Upper lobe of left lung (tissue), 6 donors: ENCODE data around the gene VWA5B1. TPM values are rescaled to one million over a fixed set of nuclear protein-coding genes. Genes with fewer than 3 reads are reported as not detected.

Experiments used
- ATAC-seq, 2 donors: fragments of 200-7000 bp; cut with Tn5 transposase; one replicate each; pipeline ENCODE4 v1.9.1; 2022; ENCODE audit warnings: mild to moderate bottlenecking in 2 of 2, moderate library complexity in 2 of 2; ENCODE audit not compliant: low FRiP score in 2 of 2
- DNase-seq, 2 donors: peaks; one replicate each; pipeline ENCODE4 v3.0.0-alpha.2; 2019 to 2020
- H3K27ac ChIP-seq, 4 donors: fragments of 200-600 bp; sonication (generic); one replicate each; pipeline ENCODE4 v1.5.1; 2016 to 2019
- H3K27me3 ChIP-seq, 4 donors: fragments of 200-600 bp; sonication (generic); one replicate each; pipeline ENCODE4 v1.5.1; 2017 to 2019
- H3K36me3 ChIP-seq, 4 donors: fragments of 200-600 bp; sonication (generic); one replicate each; pipeline ENCODE4 v1.5.1; 2016 to 2019
- H3K4me1 ChIP-seq, 4 donors: fragments of 200-600 bp; sonication (generic); one replicate each; pipeline ENCODE4 v1.5.1; 2018 to 2019
- H3K4me3 ChIP-seq, 4 donors: fragments of 200-600 bp; sonication (generic); one replicate each; pipeline ENCODE4 v1.5.1; 2017 to 2019; ENCODE audit warnings: mild to moderate bottlenecking in 2 of 4, moderate library complexity in 1 of 4
- H3K9me3 ChIP-seq, 4 donors: fragments of 200-600 bp; sonication (generic); one replicate each; pipeline ENCODE4 v1.5.1; 2018 to 2019
- EP300 ChIP-seq, 4 donors: sonication (generic); formaldehyde crosslinking; IDR thresholded peaks; one replicate each; pipeline ENCODE4 v1.5.1; 2017; ENCODE audit warnings: antibody characterized with exemption in 4 of 4, control low read depth in 2 of 4
- POLR2A ChIP-seq, 4 donors: fragments of 450-650 bp; IDR thresholded peaks; one replicate each; pipeline ENCODE4 v1.5.1; 2016 to 2017; ENCODE audit warnings: antibody characterized with exemption in 4 of 4, mild to moderate bottlenecking in 2 of 4
- POLR2AphosphoS5 ChIP-seq, 2 donors: sonication (generic); formaldehyde crosslinking; IDR thresholded peaks; one replicate each; pipeline ENCODE4 v1.5.1; 2017; ENCODE audit warnings: antibody characterized with exemption in 2 of 2
- WGBS, 2 donors: methylation state at CpG; one replicate each; pipeline ENCODE4 v1.1.5; 2017 to 2018; 5-methylcytosine and 5-hydroxymethylcytosine counted together
- total RNA-seq, 6 donors: library from RNA; depleted of rRNA in 4 of 6; stranded (reverse); fragments of >200 nt in 4 of 6; gene quantifications; one replicate each; pipeline versions ENCODE4 v1.1.0 to v1.2.1, GENCODE V29; 2016 to 2021
- TF ChIP-seq, protein P1 (sequence below), 6 experiments: fragments of 450-650 bp in 4 of 6; fragments of 200-600 bp in 2 of 6; sonication (generic) in 2 of 6; IDR thresholded peaks; one replicate each; pipeline ENCODE4 v1.5.1; 2016 to 2019; ENCODE audit warnings: antibody characterized with exemption in 6 of 6
- donor health status: DM: no; HTN: no; CAD: no; lungs with moderate emphysema.
- donor health status: DM: no; HTN: yes; CAD: no; lungs with severe emphysema.

The VWA5B1 gene
- total RNA-seq, 6 donors from 2014 or later: 0.14 to 0.77 (median 0.46) TPM; not detected in 3

DNA sequence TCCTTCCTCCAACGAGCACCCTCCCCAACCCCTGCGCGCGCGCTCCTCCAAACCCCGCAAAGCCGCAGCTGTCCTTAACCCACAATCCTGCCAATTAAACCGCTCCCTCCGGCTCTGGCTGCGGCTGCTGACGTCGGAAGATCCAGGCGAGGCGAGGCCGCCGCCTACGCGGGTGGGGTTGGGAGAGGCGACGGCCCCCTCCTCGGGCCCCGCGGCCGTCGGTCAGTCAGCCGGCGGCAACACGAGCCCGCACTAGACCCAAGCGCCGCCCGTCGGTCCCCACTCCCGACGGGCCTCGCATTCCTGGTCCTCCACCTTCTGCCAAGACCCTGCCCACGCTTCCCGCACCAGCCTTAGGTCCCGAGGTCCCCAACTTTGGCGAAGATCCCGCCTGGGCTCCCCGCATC, 75.4 kb downstream of the VWA5B1 start:
- Histone ChIP-seq H3K4me1 (peaks cover 0 to 11% (median 2%) of the 10 kb centered on the region in 4 donors), H3K36me3 (no peaks in the 10 kb centered on the region), H3K9me3 (no peaks in the 10 kb centered on the region), H3K4me3 (peak overlapping the region in 2 of 4 donors; percentile 17 to 28), H3K27ac (peak overlapping the region in 3 of 4 donors; percentile 21 to 57 (median 37)), H3K27me3 (peaks cover 0 to 20% (median 6%) of the 10 kb centered on the region in 4 donors)
- no peak for TF ChIP-seq POLR2AphosphoS5 (IDR thresholded peaks at IDR 0.05)
- ATAC-seq (peak in 1 of 2 donors; percentile 78), DNase-seq (peak in 1 of 2 donors; percentile 84)
- WGBS, 2 donors: 2 to 3% methylated on average over 16 to 42 of the region's 42 CpGs

DNA sequence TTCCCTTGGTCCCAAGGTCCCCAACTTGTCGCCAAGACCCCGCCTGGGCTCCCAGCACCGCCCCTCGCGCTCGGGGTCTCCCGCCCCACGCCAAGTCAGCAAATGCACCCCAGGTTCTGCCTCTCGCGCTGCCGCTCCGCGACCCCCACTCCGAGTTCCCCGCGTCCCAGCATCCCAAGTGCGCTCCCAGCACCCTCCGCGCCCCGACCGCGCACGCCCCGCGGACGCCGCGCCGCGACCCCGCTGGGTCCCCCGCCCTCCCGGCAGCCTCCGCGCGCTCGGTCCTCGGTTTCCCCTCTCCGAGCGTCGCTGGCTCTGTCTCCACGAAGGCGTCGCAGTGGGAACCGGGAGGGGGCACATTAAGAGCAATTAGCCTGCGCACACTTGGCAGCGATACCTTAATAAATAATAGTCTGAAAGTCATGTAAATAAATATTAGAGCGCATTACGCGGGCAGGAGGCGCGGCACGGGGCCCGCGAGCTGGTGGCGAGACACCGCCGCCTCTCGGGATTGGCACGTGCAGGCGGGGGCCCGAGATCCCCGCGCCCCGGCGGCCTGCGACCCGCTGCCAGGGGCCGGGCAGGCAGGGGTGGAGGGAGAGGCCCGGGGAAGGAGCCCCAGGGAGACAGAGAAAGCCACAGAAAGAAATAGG, 75.9 kb downstream of the VWA5B1 start:
- ATAC-seq: peak in 1 of 2 donors; percentile 27
- DNase-seq: peak in 1 of 2 donors; percentile 80
- 2 to 6% methylated on average over 25 to 66 of the region's 70 CpGs for WGBS, 2 donors
- Histone ChIP-seq H3K36me3 (no peaks in the 10 kb centered on the region), H3K4me3 (peak overlapping the region in 3 of 4 donors; percentile 7 to 28 (median 17)), H3K4me1 (peaks cover 0 to 11% (median 2%) of the 10 kb centered on the region in 4 donors), H3K9me3 (no peaks in the 10 kb centered on the region), H3K27ac (peak overlapping the region in 2 of 4 donors; percentile 19 to 37), H3K27me3 (peaks cover 0 to 20% (median 6%) of the 10 kb centered on the region in 4 donors)
- TF ChIP-seq, protein P1, sequence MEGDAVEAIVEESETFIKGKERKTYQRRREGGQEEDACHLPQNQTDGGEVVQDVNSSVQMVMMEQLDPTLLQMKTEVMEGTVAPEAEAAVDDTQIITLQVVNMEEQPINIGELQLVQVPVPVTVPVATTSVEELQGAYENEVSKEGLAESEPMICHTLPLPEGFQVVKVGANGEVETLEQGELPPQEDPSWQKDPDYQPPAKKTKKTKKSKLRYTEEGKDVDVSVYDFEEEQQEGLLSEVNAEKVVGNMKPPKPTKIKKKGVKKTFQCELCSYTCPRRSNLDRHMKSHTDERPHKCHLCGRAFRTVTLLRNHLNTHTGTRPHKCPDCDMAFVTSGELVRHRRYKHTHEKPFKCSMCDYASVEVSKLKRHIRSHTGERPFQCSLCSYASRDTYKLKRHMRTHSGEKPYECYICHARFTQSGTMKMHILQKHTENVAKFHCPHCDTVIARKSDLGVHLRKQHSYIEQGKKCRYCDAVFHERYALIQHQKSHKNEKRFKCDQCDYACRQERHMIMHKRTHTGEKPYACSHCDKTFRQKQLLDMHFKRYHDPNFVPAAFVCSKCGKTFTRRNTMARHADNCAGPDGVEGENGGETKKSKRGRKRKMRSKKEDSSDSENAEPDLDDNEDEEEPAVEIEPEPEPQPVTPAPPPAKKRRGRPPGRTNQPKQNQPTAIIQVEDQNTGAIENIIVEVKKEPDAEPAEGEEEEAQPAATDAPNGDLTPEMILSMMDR (IDR thresholded peaks at IDR 0.05): no peak
- TF ChIP-seq POLR2AphosphoS5 (IDR thresholded peaks at IDR 0.05) (no peak), EP300 (IDR thresholded peaks at IDR 0.05) (no peak), POLR2A (IDR thresholded peaks at IDR 0.05) (no peak)

DNA sequence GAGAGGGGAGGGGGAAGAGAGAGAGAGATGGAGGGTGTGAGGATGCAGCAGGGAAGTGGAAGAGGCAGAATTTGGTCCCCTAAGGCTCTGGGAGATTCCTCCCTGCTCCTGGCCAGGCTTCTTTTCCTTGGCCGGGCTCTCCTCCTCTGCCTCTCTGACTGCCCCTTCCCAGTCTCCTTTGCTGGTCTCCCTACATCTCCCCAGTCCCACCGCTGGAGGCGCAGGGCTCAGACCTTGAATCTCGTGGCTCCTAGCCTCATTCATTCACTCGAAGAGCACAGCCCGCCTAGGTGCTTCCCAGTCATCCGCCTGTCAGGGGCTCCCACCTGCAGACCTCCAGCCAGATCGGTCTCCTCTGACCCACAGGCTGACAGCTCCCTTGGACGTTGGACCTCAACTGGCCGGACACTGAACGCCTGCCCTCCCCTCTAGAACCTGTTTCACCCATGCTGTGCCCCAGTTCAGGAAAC, 76.5 kb downstream of the VWA5B1 start:
- no peak for TF ChIP-seq POLR2A (IDR thresholded peaks at IDR 0.05)
- TF ChIP-seq, protein P1 (IDR thresholded peaks at IDR 0.05): peak in 3 of 6 experiments; percentile 6 to 15 (median 14)
- peaks cover 0 to 11% (median 2%) of the 10 kb centered on the region in 4 donors for H3K4me1 ChIP-seq
- peak overlapping the region in 2 of 4 donors; percentile 19 to 37 for H3K27ac ChIP-seq
- H3K9me3 ChIP-seq: no peaks in the 10 kb centered on the region
- no peaks in the 10 kb centered on the region for H3K36me3 ChIP-seq
- DNase-seq (no peak), ATAC-seq (peak; percentile 7 to 79)
- WGBS, 2 donors: 8 to 11% methylated on average over 11 of the region's 11 CpGs
- H3K27me3 ChIP-seq: peaks cover 0 to 20% (median 6%) of the 10 kb centered on the region in 4 donors
- H3K4me3 ChIP-seq: peak overlapping the region in 2 of 4 donors; percentile 17 to 28

DNA sequence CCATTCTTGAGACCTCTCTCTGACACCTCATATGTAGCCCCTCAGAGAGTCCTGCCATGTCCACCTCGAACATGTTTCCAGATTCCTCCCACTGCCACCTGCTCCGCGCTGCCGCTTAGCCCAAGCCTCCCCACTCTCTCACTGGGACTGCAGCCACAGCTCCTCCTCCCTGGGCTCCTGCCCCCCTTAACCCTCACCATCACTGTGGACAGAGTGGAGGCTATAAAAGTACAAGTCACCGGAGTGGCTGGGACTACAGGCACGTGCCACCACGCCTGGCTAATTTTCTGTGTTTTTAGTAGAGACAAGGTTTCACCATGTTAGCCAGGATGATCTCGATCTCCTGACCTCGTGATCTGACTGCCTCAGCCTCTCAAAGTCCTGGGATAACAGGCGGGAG, 77.0 kb downstream of the VWA5B1 start:
- peaks cover 0 to 11% (median 2%) of the 10 kb centered on the region in 4 donors for H3K4me1 ChIP-seq
- no peaks in the 10 kb centered on the region for H3K9me3 ChIP-seq
- no peak for DNase-seq
- TF ChIP-seq, protein P1 (IDR thresholded peaks at IDR 0.05): no peak
- TF ChIP-seq POLR2A (IDR thresholded peaks at IDR 0.05) (no peak), EP300 (IDR thresholded peaks at IDR 0.05) (no peak)
- 62 to 65% methylated on average over 5 to 9 of the region's 10 CpGs for WGBS, 2 donors
- no peak for ATAC-seq
- no peak overlapping the region for H3K4me3 ChIP-seq
- H3K27ac ChIP-seq: no peak overlapping the region
- H3K27me3 ChIP-seq: peaks cover 0 to 20% (median 6%) of the 10 kb centered on the region in 4 donors
- no peaks in the 10 kb centered on the region for H3K36me3 ChIP-seq

DNA sequence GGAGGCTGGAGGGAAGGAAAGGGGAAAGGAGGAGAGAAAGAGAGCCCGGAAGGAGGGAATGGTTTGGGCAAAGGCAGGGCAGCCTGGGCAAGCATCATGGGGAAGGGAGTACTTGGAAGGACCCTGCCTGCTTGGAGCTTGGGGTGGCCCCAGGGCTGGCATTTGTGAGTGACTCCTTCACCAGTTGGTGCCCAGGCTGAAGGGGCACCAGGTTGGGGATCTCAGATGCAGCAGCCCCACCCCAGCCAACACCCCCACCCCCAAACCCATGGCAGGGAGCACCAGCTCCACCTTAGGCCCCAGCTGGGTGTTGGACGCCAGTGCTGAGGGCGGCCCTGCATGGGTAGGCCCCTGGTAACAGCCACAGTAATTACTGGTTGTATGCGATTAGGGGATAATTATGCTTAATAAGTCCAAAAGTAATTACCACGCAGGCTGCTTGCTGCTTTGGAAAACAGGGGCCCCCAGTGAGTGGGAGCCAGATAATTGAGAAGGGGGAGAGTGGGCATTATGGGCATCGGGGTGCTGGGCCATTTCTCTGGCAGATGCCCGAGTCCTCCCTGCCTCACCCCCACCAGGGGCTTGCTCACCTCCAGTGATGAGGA, 78.3 kb downstream of the VWA5B1 start:
- Histone ChIP-seq H3K4me3 (no peak overlapping the region), H3K27me3 (peaks cover 0 to 20% (median 6%) of the 10 kb centered on the region in 4 donors), H3K4me1 (peaks cover 0 to 11% (median 2%) of the 10 kb centered on the region in 4 donors), H3K9me3 (no peaks in the 10 kb centered on the region), H3K27ac (no peak overlapping the region), H3K36me3 (no peaks in the 10 kb centered on the region)
- WGBS, 2 donors: 81 to 89% methylated on average over 5 to 7 of the region's 7 CpGs
- no peak for ATAC-seq
- TF ChIP-seq POLR2A (IDR thresholded peaks at IDR 0.05) (no peak), POLR2AphosphoS5 (IDR thresholded peaks at IDR 0.05) (no peak), EP300 (IDR thresholded peaks at IDR 0.05) (no peak)
- TF ChIP-seq, protein P1 (IDR thresholded peaks at IDR 0.05): no peak
- DNase-seq: no peak
